ENCODE measurements around the gene PTEN.

DNA sequence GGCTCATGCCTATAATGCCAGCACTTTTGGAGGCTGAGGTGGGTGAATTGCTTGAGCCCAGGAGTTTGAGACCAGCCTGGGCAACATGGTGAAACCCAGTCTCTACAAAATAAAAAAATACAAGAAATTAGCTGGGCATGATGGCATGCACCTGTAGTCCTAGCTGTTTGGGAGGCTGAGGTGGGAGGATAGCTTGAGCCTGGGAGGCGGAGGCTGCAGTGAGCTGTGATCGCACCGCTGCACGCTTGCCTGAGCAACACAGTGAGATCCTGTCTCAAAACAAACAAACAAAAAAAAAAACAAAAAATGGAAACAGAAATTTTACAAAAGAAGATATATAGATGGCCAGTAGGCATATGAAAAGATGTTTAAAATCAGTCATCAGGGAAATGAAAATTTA, 57.1 kb downstream of the PTEN start:
- TF ChIP-seq ZNF692 (tag by site-specific recombination; IDR thresholded peaks at IDR 0.05) = no peak
- no peak for TF ChIP-seq TCF7L2 (IDR thresholded peaks at IDR 0.05; ENCODE audit: borderline replicate concordance, low read depth, low read length)
- TF ChIP-seq, protein P1, sequence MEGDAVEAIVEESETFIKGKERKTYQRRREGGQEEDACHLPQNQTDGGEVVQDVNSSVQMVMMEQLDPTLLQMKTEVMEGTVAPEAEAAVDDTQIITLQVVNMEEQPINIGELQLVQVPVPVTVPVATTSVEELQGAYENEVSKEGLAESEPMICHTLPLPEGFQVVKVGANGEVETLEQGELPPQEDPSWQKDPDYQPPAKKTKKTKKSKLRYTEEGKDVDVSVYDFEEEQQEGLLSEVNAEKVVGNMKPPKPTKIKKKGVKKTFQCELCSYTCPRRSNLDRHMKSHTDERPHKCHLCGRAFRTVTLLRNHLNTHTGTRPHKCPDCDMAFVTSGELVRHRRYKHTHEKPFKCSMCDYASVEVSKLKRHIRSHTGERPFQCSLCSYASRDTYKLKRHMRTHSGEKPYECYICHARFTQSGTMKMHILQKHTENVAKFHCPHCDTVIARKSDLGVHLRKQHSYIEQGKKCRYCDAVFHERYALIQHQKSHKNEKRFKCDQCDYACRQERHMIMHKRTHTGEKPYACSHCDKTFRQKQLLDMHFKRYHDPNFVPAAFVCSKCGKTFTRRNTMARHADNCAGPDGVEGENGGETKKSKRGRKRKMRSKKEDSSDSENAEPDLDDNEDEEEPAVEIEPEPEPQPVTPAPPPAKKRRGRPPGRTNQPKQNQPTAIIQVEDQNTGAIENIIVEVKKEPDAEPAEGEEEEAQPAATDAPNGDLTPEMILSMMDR (tag by site-specific recombination; IDR thresholded peaks at IDR 0.05) = no peak
- no peak for TF ChIP-seq RBAK (tag by site-specific recombination; IDR thresholded peaks at IDR 0.05)
- no peak for TF ChIP-seq ZNF423 (tag by site-specific recombination; IDR thresholded peaks at IDR 0.05)
- no peak for TF ChIP-seq KLF7 (tag by site-specific recombination; IDR thresholded peaks at IDR 0.05; ENCODE audit: borderline replicate concordance)
- TF ChIP-seq ZNF18 (tag by site-specific recombination; IDR thresholded peaks at IDR 0.05) = no peak
- TF ChIP-seq ZNF138 (tag by site-specific recombination; IDR thresholded peaks at IDR 0.05; ENCODE audit: borderline replicate concordance) = no peak
- TF ChIP-seq, protein P2, sequence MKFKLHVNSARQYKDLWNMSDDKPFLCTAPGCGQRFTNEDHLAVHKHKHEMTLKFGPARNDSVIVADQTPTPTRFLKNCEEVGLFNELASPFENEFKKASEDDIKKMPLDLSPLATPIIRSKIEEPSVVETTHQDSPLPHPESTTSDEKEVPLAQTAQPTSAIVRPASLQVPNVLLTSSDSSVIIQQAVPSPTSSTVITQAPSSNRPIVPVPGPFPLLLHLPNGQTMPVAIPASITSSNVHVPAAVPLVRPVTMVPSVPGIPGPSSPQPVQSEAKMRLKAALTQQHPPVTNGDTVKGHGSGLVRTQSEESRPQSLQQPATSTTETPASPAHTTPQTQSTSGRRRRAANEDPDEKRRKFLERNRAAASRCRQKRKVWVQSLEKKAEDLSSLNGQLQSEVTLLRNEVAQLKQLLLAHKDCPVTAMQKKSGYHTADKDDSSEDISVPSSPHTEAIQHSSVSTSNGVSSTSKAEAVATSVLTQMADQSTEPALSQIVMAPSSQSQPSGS (tag by site-specific recombination; IDR thresholded peaks at IDR 0.05; ENCODE audit: low read depth) = no peak
- TF ChIP-seq ZEB2 (tag by site-specific recombination; IDR thresholded peaks at IDR 0.05) = no peak
- TF ChIP-seq ZNF530 (tag by site-specific recombination; IDR thresholded peaks at IDR 0.05; ENCODE audit: low read depth) = no peak
- TF ChIP-seq PRDM10 (tag by site-specific recombination; IDR thresholded peaks at IDR 0.05) = no peak

Data from HEK293 (cell line).